ENCODE measurements around the gene MYL5.

DNA sequence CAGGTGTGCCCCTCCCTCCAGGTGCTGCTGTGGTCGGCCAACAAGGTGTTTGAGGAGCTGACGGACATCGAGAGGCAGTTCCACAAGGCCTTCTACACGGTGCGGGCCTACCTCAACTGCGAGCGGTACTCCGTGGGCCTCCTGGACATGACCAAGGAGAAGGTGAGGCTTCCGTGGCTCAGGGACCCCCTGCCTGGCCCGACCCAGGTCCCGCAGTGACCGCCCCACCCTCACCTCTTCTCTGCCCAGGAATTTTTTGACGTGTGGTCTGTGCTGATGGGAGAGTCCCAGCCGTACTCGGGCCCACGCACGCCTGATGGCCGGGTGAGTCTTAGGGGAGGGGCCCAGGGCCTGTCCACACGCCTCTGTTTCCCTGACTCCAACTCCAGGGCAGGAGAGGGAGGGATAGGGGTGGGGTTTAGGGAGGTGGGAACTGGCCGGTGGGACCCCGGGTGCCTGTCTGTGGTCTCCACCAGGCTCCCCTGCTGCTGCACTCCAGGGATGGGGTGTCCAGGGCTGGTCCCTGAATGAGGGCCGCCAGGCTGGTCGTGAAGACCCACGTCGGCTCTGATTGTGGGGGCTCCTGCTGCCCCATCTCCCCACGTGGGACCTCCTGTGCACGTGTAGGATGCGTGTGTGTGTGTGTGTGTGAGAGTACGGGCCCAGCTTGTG is 20.4 kb upstream of the MYL5 start:
- TF ChIP-seq, protein P1, sequence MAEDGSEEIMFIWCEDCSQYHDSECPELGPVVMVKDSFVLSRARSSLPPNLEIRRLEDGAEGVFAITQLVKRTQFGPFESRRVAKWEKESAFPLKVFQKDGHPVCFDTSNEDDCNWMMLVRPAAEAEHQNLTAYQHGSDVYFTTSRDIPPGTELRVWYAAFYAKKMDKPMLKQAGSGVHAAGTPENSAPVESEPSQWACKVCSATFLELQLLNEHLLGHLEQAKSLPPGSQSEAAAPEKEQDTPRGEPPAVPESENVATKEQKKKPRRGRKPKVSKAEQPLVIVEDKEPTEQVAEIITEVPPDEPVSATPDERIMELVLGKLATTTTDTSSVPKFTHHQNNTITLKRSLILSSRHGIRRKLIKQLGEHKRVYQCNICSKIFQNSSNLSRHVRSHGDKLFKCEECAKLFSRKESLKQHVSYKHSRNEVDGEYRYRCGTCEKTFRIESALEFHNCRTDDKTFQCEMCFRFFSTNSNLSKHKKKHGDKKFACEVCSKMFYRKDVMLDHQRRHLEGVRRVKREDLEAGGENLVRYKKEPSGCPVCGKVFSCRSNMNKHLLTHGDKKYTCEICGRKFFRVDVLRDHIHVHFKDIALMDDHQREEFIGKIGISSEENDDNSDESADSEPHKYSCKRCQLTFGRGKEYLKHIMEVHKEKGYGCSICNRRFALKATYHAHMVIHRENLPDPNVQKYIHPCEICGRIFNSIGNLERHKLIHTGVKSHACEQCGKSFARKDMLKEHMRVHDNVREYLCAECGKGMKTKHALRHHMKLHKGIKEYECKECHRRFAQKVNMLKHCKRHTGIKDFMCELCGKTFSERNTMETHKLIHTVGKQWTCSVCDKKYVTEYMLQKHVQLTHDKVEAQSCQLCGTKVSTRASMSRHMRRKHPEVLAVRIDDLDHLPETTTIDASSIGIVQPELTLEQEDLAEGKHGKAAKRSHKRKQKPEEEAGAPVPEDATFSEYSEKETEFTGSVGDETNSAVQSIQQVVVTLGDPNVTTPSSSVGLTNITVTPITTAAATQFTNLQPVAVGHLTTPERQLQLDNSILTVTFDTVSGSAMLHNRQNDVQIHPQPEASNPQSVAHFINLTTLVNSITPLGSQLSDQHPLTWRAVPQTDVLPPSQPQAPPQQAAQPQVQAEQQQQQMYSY (CRISPR knock-in tag; IDR thresholded peaks at IDR 0.05): no peak
- no peak for TF ChIP-seq DPF2 (IDR thresholded peaks at IDR 0.05)
- TF ChIP-seq GABPA (IDR thresholded peaks at IDR 0.05; ENCODE audit: low read depth): no peak
- no peak for TF ChIP-seq EZH2 (IDR thresholded peaks at IDR 0.05; ENCODE audit: borderline replicate concordance, control insufficient read depth, low read depth, low read length)
- no peak for TF ChIP-seq EP300 (IDR thresholded peaks at IDR 0.05; ENCODE audit: borderline replicate concordance in 1 of 2, control insufficient read depth in 1 of 2, low read depth in 2 of 2, low read length in 2 of 2)
- TF ChIP-seq POU2F2 (IDR thresholded peaks at IDR 0.05; ENCODE audit: borderline replicate concordance, low read depth, low read length): no peak
- no peak for TF ChIP-seq TBL1XR1 (IDR thresholded peaks at IDR 0.05; ENCODE audit: low read depth, low read length)
- TF ChIP-seq ZNF274 (IDR thresholded peaks at IDR 0.05; ENCODE audit: insufficient read depth, insufficient read length): no peak

Measured in GM12878 (cell line).